Keratinocyte (primary cell): Measurements from ENCODE around the gene RAP1GAP2. TPM values are rescaled to one million over a fixed set of nuclear protein-coding genes. Genes with fewer than 3 reads are reported as not detected.

Experiments
- DNase-seq: peaks from one replicate; pipeline ENCODE4 v3.0.0-alpha.2; 2011; ENCODE audit warnings: low read depth, missing footprints, low spot score
- FAIRE-seq: peaks from 2 replicates; lab custom pipeline; 2011; peaks lifted over from hg19 to GRCh38; lab: Jason Lieb, UNC
- H2AFZ ChIP-seq: 2 replicates; pipeline ENCODE4 v1.6.0; 2012; ENCODE audit warnings: low read length, control low read depth, inconsistent platforms; ENCODE audit not compliant: control insufficient read depth
- H3K27ac ChIP-seq: 2 replicates; pipeline ENCODE4 v1.5.1; 2011; ENCODE audit warnings: low read length; ENCODE audit not compliant: control insufficient read depth, insufficient read depth
- H3K27me3 ChIP-seq: 3 replicates; pipeline ENCODE4 v1.6.0; 2011; ENCODE audit warnings: low read length; ENCODE audit not compliant: control insufficient read depth, insufficient read depth; ENCODE audit errors: extremely low read depth
- H3K36me3 ChIP-seq, 2 experiments: 2 replicates in 1 of 2; 3 replicates in 1 of 2; pipeline ENCODE4 v1.5.1; 2011; ENCODE audit warnings: low read length in 2 of 2, mild to moderate bottlenecking in 1 of 2; ENCODE audit not compliant: control insufficient read depth in 2 of 2, insufficient read depth in 2 of 2; ENCODE audit errors: extremely low read depth in 1 of 2
- H3K4me1 ChIP-seq: 3 replicates; pipeline ENCODE4 v1.5.1; 2011; ENCODE audit warnings: low read length; ENCODE audit not compliant: control insufficient read depth, insufficient read depth; ENCODE audit errors: extremely low read depth
- H3K4me2 ChIP-seq: 3 replicates; pipeline ENCODE4 v1.6.0; 2011; ENCODE audit warnings: low read depth, low read length; ENCODE audit not compliant: control insufficient read depth, insufficient read depth; ENCODE audit errors: extremely low read depth
- H3K4me3 ChIP-seq, 3 experiments: fragments of 200-600 bp in 1 of 3; sonication (generic) in 1 of 3; 2 replicates in 2 of 3; 3 replicates in 1 of 3; pipeline ENCODE4 v1.5.1; 2011 to 2016; ENCODE audit warnings: low read length in 3 of 3, mild to moderate bottlenecking in 3 of 3, control low read depth in 2 of 3, inconsistent platforms in 1 of 3, low read depth in 1 of 3, mixed read lengths in 1 of 3, mixed run types in 1 of 3, moderate library complexity in 1 of 3; ENCODE audit not compliant: control insufficient read depth in 2 of 3, insufficient read depth in 2 of 3; ENCODE audit errors: extremely low read depth in 1 of 3
- H3K79me2 ChIP-seq: 2 replicates; pipeline ENCODE4 v1.6.0; 2012; ENCODE audit warnings: low read length; ENCODE audit not compliant: control insufficient read depth, insufficient read depth
- H3K9ac ChIP-seq: 3 replicates; pipeline ENCODE4 v1.6.0; 2011; ENCODE audit warnings: low read length; ENCODE audit not compliant: control insufficient read depth, insufficient read depth; ENCODE audit errors: extremely low read depth
- H3K9me1 ChIP-seq: 3 replicates; pipeline ENCODE4 v1.6.0; 2011; ENCODE audit warnings: low read length; ENCODE audit not compliant: control insufficient read depth, insufficient read depth; ENCODE audit errors: extremely low read depth
- H3K9me3 ChIP-seq: 2 replicates; pipeline ENCODE4 v1.5.1; 2012; ENCODE audit warnings: low read depth, low read length; ENCODE audit not compliant: control insufficient read depth
- H4K20me1 ChIP-seq: 3 replicates; pipeline ENCODE4 v1.6.0; 2011; ENCODE audit warnings: low read length; ENCODE audit not compliant: control insufficient read depth, insufficient read depth; ENCODE audit errors: extremely low read depth
- EZH2 ChIP-seq: IDR thresholded peaks from one replicate; pipeline ENCODE4 v1.6.1; 2012; ENCODE audit warnings: inconsistent platforms, mild to moderate bottlenecking, low read length, moderate library complexity
- dilution Hi-C: fragments of 300-500 bp; cut with MboI; formaldehyde crosslinking; loops from one replicate; pipeline ENCODE4 v1.7.0; 2020; ENCODE audit warnings: low sequenced_read_pairs; ENCODE audit not compliant: extremely low pct_ligation_motif_present
- polyA plus RNA-seq, 5 experiments: library from polyadenylated mRNA; depleted of rRNA in 3 of 5; stranded (reverse) in 3 of 5; stranded (forward) in 1 of 5; unstranded in 1 of 5; fragments of >200 nt; gene quantifications; 1 replicate in 1 of 5; 2 replicates in 3 of 5; 3 replicates in 1 of 5; pipeline versions ENCODE4 v1.2.1 to v1.2.3, GENCODE V29; 2011 to 2012; ENCODE audit warnings: missing spikeins in 2 of 5, low read depth in 1 of 5, low replicate concordance in 1 of 5
- TF ChIP-seq, protein P1 (sequence below), 3 experiments: IDR thresholded peaks in 1 of 3; conservative IDR thresholded peaks in 1 of 3; optimal IDR thresholded peaks in 1 of 3; 2 replicates in 2 of 3; 3 replicates in 1 of 3; pipeline versions ENCODE3 to v1.5.1; 2011; ENCODE audit warnings: low read length in 3 of 3, mild to moderate bottlenecking in 3 of 3, moderate library complexity in 2 of 3, control low read depth in 1 of 3, inconsistent platforms in 1 of 3; ENCODE audit not compliant: insufficient read depth in 2 of 3; ENCODE audit errors: extremely low read depth in 1 of 3

RAP1GAP2 gene
- polyA plus RNA-seq, 1 donor (not counting 4 experiments of a cell fraction or from before 2014, with no cell fraction given) = 13.6 TPM

DNA sequence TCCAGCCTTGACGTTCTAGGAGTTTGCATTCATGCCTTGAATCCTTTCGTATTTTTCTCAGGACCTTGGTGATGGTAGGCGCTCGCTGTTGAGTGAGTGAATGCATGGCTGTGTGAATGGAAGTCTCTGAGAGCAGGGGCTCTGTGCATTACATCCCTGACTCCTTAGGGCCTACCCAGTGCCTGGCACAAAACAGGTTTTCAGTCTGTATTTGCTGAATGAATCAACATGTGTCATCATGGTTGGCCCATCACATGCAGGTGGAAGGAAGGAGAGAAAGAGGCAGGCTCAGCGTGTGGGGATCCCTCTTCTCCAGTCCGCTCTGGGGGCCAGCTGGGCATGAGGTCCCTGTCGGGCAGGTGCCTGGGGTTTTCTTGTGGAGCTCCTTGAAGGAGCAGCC lies 8.7 kb downstream of the RAP1GAP2 start:
- dilution Hi-C loops = no loop called here
- no peaks in the 10 kb centered on the region for H3K9me3 ChIP-seq
- no peak overlapping the region for H3K4me3 ChIP-seq
- H3K27me3 ChIP-seq = peaks cover 19% of the 10 kb centered on the region
- no peaks in the 10 kb centered on the region for H3K9me1 ChIP-seq
- no peaks in the 10 kb centered on the region for H3K4me1 ChIP-seq
- H2AFZ ChIP-seq = no peak overlapping the region
- TF ChIP-seq EZH2 = no peak
- TF ChIP-seq, protein P1, sequence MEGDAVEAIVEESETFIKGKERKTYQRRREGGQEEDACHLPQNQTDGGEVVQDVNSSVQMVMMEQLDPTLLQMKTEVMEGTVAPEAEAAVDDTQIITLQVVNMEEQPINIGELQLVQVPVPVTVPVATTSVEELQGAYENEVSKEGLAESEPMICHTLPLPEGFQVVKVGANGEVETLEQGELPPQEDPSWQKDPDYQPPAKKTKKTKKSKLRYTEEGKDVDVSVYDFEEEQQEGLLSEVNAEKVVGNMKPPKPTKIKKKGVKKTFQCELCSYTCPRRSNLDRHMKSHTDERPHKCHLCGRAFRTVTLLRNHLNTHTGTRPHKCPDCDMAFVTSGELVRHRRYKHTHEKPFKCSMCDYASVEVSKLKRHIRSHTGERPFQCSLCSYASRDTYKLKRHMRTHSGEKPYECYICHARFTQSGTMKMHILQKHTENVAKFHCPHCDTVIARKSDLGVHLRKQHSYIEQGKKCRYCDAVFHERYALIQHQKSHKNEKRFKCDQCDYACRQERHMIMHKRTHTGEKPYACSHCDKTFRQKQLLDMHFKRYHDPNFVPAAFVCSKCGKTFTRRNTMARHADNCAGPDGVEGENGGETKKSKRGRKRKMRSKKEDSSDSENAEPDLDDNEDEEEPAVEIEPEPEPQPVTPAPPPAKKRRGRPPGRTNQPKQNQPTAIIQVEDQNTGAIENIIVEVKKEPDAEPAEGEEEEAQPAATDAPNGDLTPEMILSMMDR (optimal IDR thresholded peaks at IDR 0.05 in 1 of 3, IDR thresholded peaks at IDR 0.05 in 1 of 3, conservative IDR thresholded peaks at IDR 0.05 in 1 of 3; ENCODE audit: extremely low read depth in 1 of 3, insufficient read depth in 2 of 3, low read length in 3 of 3) = no peak
- no peaks in the 10 kb centered on the region for H3K79me2 ChIP-seq
- no peak overlapping the region for H3K9ac ChIP-seq
- no peaks in the 10 kb centered on the region for H3K36me3 ChIP-seq
- no peaks in the 10 kb centered on the region for H4K20me1 ChIP-seq
- H3K27ac ChIP-seq = no peak overlapping the region
- no peak for FAIRE-seq
- H3K4me2 ChIP-seq = no peak overlapping the region
- no peak for DNase-seq

DNA sequence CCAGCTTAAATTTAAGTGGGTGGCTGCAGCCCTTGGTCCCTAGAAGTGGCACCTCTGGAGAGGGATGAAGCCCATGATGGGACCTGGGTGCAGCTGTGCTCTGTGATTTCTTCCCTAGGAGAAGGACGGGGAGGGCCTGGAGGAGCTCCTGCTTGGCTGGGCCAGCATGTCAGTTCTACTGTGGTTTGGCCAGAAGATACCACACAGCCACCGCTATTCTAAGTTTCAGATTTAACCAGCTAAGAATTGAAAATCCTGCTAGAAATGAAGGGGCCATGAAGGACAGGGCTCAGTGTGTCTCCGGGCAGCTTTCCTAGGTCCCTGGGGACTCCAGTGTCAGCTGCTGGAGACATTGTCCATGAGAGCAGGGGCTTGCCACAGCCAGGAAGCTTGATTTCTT lies 9.7 kb downstream of the RAP1GAP2 start:
- Histone ChIP-seq H3K4me2 (no peak overlapping the region), H3K9ac (no peak overlapping the region), H2AFZ (no peak overlapping the region), H4K20me1 (no peaks in the 10 kb centered on the region), H3K9me1 (no peaks in the 10 kb centered on the region), H3K9me3 (no peaks in the 10 kb centered on the region), H3K79me2 (no peaks in the 10 kb centered on the region), H3K27ac (no peak overlapping the region), H3K27me3 (peaks cover 13% of the 10 kb centered on the region), H3K4me3 (no peak overlapping the region), H3K4me1 (no peaks in the 10 kb centered on the region), H3K36me3 (no peaks in the 10 kb centered on the region)
- DNase-seq (no peak), FAIRE-seq (no peak)
- dilution Hi-C loops = no loop called here
- TF ChIP-seq, protein P1 (optimal IDR thresholded peaks at IDR 0.05 in 1 of 3, IDR thresholded peaks at IDR 0.05 in 1 of 3, conservative IDR thresholded peaks at IDR 0.05 in 1 of 3; ENCODE audit: extremely low read depth in 1 of 3, insufficient read depth in 2 of 3, low read length in 3 of 3) = no peak
- no peak for TF ChIP-seq EZH2
